ENCODE data around the gene MEF2A.

DNA sequence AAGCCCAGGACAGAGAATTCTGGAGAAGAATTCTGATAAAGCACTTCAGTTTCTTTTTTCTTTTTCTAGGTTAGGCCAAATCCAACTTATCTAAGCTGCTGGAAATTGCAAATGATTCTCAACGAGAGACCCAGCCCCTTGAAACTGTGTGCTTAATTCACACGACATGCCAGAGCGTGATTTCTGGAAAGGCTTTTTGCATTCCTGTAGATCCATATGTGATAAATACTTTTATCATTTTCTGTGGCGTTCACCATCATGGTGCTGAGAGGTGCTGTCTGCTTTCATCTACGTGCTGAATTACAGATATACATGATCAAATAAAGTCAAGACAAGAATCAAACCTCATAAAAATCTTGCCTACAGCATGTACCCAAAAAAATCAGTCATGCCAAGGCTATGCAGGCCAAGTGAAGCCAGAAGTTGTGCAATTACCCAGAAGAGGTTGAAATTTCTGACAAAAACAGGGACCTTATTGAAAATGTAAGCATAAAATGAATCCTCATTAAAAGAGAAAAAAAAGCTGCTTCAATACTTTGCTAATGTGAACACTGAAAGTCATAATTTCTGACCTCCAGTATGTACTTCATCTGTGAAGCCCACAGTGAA, 10.8 kb upstream of the MEF2A start:
- TF ChIP-seq, protein P1, sequence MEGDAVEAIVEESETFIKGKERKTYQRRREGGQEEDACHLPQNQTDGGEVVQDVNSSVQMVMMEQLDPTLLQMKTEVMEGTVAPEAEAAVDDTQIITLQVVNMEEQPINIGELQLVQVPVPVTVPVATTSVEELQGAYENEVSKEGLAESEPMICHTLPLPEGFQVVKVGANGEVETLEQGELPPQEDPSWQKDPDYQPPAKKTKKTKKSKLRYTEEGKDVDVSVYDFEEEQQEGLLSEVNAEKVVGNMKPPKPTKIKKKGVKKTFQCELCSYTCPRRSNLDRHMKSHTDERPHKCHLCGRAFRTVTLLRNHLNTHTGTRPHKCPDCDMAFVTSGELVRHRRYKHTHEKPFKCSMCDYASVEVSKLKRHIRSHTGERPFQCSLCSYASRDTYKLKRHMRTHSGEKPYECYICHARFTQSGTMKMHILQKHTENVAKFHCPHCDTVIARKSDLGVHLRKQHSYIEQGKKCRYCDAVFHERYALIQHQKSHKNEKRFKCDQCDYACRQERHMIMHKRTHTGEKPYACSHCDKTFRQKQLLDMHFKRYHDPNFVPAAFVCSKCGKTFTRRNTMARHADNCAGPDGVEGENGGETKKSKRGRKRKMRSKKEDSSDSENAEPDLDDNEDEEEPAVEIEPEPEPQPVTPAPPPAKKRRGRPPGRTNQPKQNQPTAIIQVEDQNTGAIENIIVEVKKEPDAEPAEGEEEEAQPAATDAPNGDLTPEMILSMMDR (IDR thresholded peaks at IDR 0.05): no peak
- TF ChIP-seq EZH2 (IDR thresholded peaks at IDR 0.05; ENCODE audit: borderline replicate concordance, insufficient read depth, low read depth, low read length, poor library complexity, severe bottlenecking): no peak
